Bronchial epithelial cell (primary cell): ENCODE measurements around the gene SCO2. TPM values are rescaled to one million over a fixed set of nuclear protein-coding genes. Genes with fewer than 3 reads are reported as not detected.

Source experiments
- DNase-seq: peaks from one replicate; pipeline ENCODE4 v3.0.0-alpha.2; 2010; ENCODE audit warnings: low read depth
- FAIRE-seq: peaks from 2 replicates; lab custom pipeline; 2011; peaks lifted over from hg19 to GRCh38; lab: Jason Lieb, UNC
- H3K27me3 ChIP-seq: 2 replicates; pipeline ENCODE4 v1.5.1; 2011; ENCODE audit warnings: low read length; ENCODE audit not compliant: control insufficient read depth, insufficient read depth
- H3K36me3 ChIP-seq: 2 replicates; pipeline ENCODE4 v1.5.1; 2011; ENCODE audit warnings: low read length; ENCODE audit not compliant: control insufficient read depth, insufficient read depth
- H3K4me3 ChIP-seq: 2 replicates; pipeline ENCODE4 v1.5.1; 2011; ENCODE audit warnings: mild to moderate bottlenecking, low read depth, low read length, control low read depth
- CTCF ChIP-seq: IDR thresholded peaks from 2 replicates; pipeline ENCODE4 v1.5.1; 2011; ENCODE audit warnings: mild to moderate bottlenecking, moderate library complexity, low read length, control low read depth, inconsistent platforms; ENCODE audit not compliant: insufficient read depth, severe bottlenecking
- total RNA-seq: library from RNA; depleted of rRNA; stranded (reverse); fragments of >200 nt; gene quantifications from 2 replicates; pipeline ENCODE4 v1.2.1, GENCODE V29; 2014

The SCO2 gene
- total RNA-seq, 1 donor from 2014 or later: 2.1 TPM

GRCh38 chr22:50532824-50533796 is 7.7 kb upstream of the SCO2 start:
- FAIRE-seq: no peak
- peaks cover 6% of the 10 kb centered on the region for H3K36me3 ChIP-seq
- DNase-seq: no peak
- H3K27me3 ChIP-seq: no peaks in the 10 kb centered on the region
- no peak overlapping the region for H3K4me3 ChIP-seq
- TF ChIP-seq CTCF: no peak

- peaks cover 6% of the 10 kb centered on the region for H3K36me3 ChIP-seq
- FAIRE-seq (no peak), DNase-seq (peak; percentile 38)
These were observed 6.7 kb upstream of the SCO2 start for GRCh38 chr22:50531962-50532674.

GRCh38 chr22:50531546-50531961 is 6.2 kb upstream of the SCO2 start:
- Histone ChIP-seq H3K27me3 (no peaks in the 10 kb centered on the region), H3K4me3 (peak overlapping the region; percentile 78), H3K36me3 (peaks cover 6% of the 10 kb centered on the region)
- DNase-seq: peak; percentile 35
- no peak for TF ChIP-seq CTCF
- no peak for FAIRE-seq

More at GRCh38 chr22:50531962-50532674, 6.7 kb upstream of the SCO2 start:
- no peaks in the 10 kb centered on the region for H3K27me3 ChIP-seq
- no peak for TF ChIP-seq CTCF
- H3K4me3 ChIP-seq: peak overlapping the region; percentile 78

GRCh38 chr22:50530877-50531545 is 5.6 kb upstream of the SCO2 start:
- TF ChIP-seq CTCF: no peak
- FAIRE-seq: no peak
- Histone ChIP-seq H3K36me3 (peaks cover 6% of the 10 kb centered on the region), H3K27me3 (no peaks in the 10 kb centered on the region), H3K4me3 (peak overlapping the region; percentile 78)
- peak; percentile 76 for DNase-seq

- FAIRE-seq: no peak
- TF ChIP-seq CTCF: no peak
- no peak for DNase-seq
- Histone ChIP-seq H3K4me3 (peak overlapping the region; percentile 78), H3K27me3 (no peaks in the 10 kb centered on the region), H3K36me3 (peaks cover 6% of the 10 kb centered on the region)
These were observed 5.1 kb upstream of the SCO2 start for GRCh38 chr22:50530580-50530876.
